Measurements from ENCODE around the gene SH2D1B. TPM values are rescaled to one million over a fixed set of nuclear protein-coding genes. Genes with fewer than 3 reads are reported as not detected.

SH2D1B gene
- total and polyA plus RNA-seq, 10 of the 15 experiments (the other 5 are each of a cell fraction or from before 2014, with no cell fraction given): 0.18 TPM; not detected in 9

GRCh38 chr1:162383091-162383490, 28.8 kb downstream of the SH2D1B start:
- no TSS peak for BruUV-seq (replicated peaks)
- Histone ChIP-seq H3K9me3 (replicated peaks; ENCODE audit: control insufficient read depth, insufficient read depth, low read length) (no peaks in the 10 kb centered on the region), H3K27ac (ENCODE audit: control insufficient read depth, insufficient read depth) (no peak overlapping the region), H3K4me3 (no peak overlapping the region), H3K36me3 (ENCODE audit: control insufficient read depth in 2 of 2, insufficient read depth in 2 of 2, low read length in 1 of 2) (no peaks in the 10 kb centered on the region), H3K4me2 (ENCODE audit: control insufficient read depth, insufficient read depth) (no peak overlapping the region), H3K4me1 (ENCODE audit: control insufficient read depth, insufficient read depth, low read length) (no peaks in the 10 kb centered on the region), H2AFZ (ENCODE audit: control insufficient read depth, low read depth, low read length) (no peak overlapping the region), H3K9ac (ENCODE audit: control insufficient read depth, insufficient read depth, low read length) (no peak overlapping the region), H3K27me3 (replicated peaks in 1 of 2; ENCODE audit: control insufficient read depth in 2 of 2, insufficient read depth in 2 of 2, low read length in 1 of 2) (no peaks in the 10 kb centered on the region), H4K20me1 (ENCODE audit: control insufficient read depth, insufficient read depth) (no peaks in the 10 kb centered on the region), H3K79me2 (ENCODE audit: control insufficient read depth, insufficient read depth, low read length) (no peaks in the 10 kb centered on the region)
- WGBS (ENCODE audit: insufficient coverage, insufficient replicate concordance, low lambda C conversion rate, missing lambda C conversion rate): 45% methylated on average over 6 of the region's 6 CpGs
- intact Hi-C loops (cut with micrococcal nuclease; ENCODE audit: unreplicated experiment): no loop called here
- ChIA-PET SMC1A (ENCODE audit: uncharacterized antibody, unreplicated experiment) (interaction anchor here (1.7 kb wide), 1 partner anchor 25 kb away, joined by 6 read pairs; no protein-coding TSS in a partner anchor), POLR2A (no interaction called here), CTCF (interaction anchor here (1.5 kb wide), 1 partner anchor 25 kb away, joined by 5 read pairs; no protein-coding TSS in a partner anchor), RAD21 (ENCODE audit: unreplicated experiment) (interaction anchor here (1.0 kb wide), 1 partner anchor 8 kb away, joined by 4 read pairs; no protein-coding TSS in a partner anchor)
- no peak for DNase-seq (ENCODE audit: low read depth, low spot score)
- ATAC-seq: no peak
- FAIRE-seq: no peak
- in situ Hi-C loops (cut with MboI): no loop called here
- TF ChIP-seq TAF1 (IDR thresholded peaks at IDR 0.05; ENCODE audit: borderline replicate concordance, low read depth, low read length) (no peak), TBL1XR1 (IDR thresholded peaks at IDR 0.05; ENCODE audit: low read depth, low read length) (no peak), YBX1 (IDR thresholded peaks at IDR 0.05) (no peak)

- Histone ChIP-seq H4K20me1 (ENCODE audit: control insufficient read depth, insufficient read depth) (no peaks in the 10 kb centered on the region), H3K27me3 (replicated peaks in 1 of 2; ENCODE audit: control insufficient read depth in 2 of 2, insufficient read depth in 2 of 2, low read length in 1 of 2) (no peaks in the 10 kb centered on the region), H3K79me2 (ENCODE audit: control insufficient read depth, insufficient read depth, low read length) (no peaks in the 10 kb centered on the region), H3K27ac (ENCODE audit: control insufficient read depth, insufficient read depth) (no peak overlapping the region), H3K9me3 (replicated peaks; ENCODE audit: control insufficient read depth, insufficient read depth, low read length) (no peaks in the 10 kb centered on the region), H3K4me3 (no peak overlapping the region), H3K4me2 (ENCODE audit: control insufficient read depth, insufficient read depth) (no peak overlapping the region), H3K9ac (ENCODE audit: control insufficient read depth, insufficient read depth, low read length) (no peak overlapping the region), H3K36me3 (ENCODE audit: control insufficient read depth in 2 of 2, insufficient read depth in 2 of 2, low read length in 1 of 2) (no peaks in the 10 kb centered on the region), H3K4me1 (ENCODE audit: control insufficient read depth, insufficient read depth, low read length) (no peaks in the 10 kb centered on the region), H2AFZ (ENCODE audit: control insufficient read depth, low read depth, low read length) (no peak overlapping the region)
- DNase-seq (ENCODE audit: low read depth, low spot score) (no peak), ATAC-seq (no peak), FAIRE-seq (no peak)
- intact Hi-C loops (cut with micrococcal nuclease; ENCODE audit: unreplicated experiment): no loop called here
- ChIA-PET POLR2A (no interaction called here), RAD21 (ENCODE audit: unreplicated experiment) (interaction anchor here (0.9 to 1.0 kb wide), 2 partner anchors 9 to 14 kb away, joined by 3 to 4 read pairs; no protein-coding TSS in a partner anchor), CTCF (interaction anchor here (0.6 to 3.7 kb wide), 3 partner anchors 9 to 1169 kb away, joined by 3 to 30 read pairs (median 5); no protein-coding TSS in a partner anchor), SMC1A (ENCODE audit: uncharacterized antibody, unreplicated experiment) (interaction anchor here (1.7 kb wide), 1 partner anchor 24 kb away, joined by 6 read pairs; no protein-coding TSS in a partner anchor)
- BruUV-seq (replicated peaks): no TSS peak
- in situ Hi-C loops (cut with MboI): no loop called here
- WGBS (ENCODE audit: insufficient coverage, insufficient replicate concordance, low lambda C conversion rate, missing lambda C conversion rate): 31% methylated on average over 13 of the region's 13 CpGs
- no peak for TF ChIP-seq KLF5 (IDR thresholded peaks at IDR 0.05; ENCODE audit: partially characterized antibody)
- no peak for TF ChIP-seq HDAC6 (IDR thresholded peaks at IDR 0.05; ENCODE audit: unreplicated experiment)
- no peak for TF ChIP-seq SP1 (IDR thresholded peaks at IDR 0.05; ENCODE audit: low read depth, low read length)
- no peak for TF ChIP-seq SMC3 (IDR thresholded peaks at IDR 0.05; ENCODE audit: borderline replicate concordance, low read length)
- TF ChIP-seq NRF1 (conservative IDR thresholded peaks at IDR 0.05; ENCODE audit: low read depth, low read length): no peak
- no peak for TF ChIP-seq MYC (IDR thresholded peaks at IDR 0.05; ENCODE audit: insufficient read depth, insufficient read length, insufficient replicate concordance, low read length, severe bottlenecking)
- TF ChIP-seq SKIL (IDR thresholded peaks at IDR 0.05; ENCODE audit: low read depth, poor library complexity, severe bottlenecking): no peak
- TF ChIP-seq SMARCA5 (IDR thresholded peaks at IDR 0.05): no peak
- TF ChIP-seq ELK1 (IDR thresholded peaks at IDR 0.05; ENCODE audit: low read depth, low read length): no peak
- TF ChIP-seq TARDBP (IDR thresholded peaks at IDR 0.05; ENCODE audit: borderline replicate concordance): no peak
- no peak for TF ChIP-seq SREBF1 (IDR thresholded peaks at IDR 0.05; ENCODE audit: low read length)
- no peak for TF ChIP-seq SREBF2 (IDR thresholded peaks at IDR 0.05; ENCODE audit: low read length)
Observed at GRCh38 chr1:162381941-162382750, 29.8 kb downstream of the SH2D1B start.
